Activated B cell treated with CpG ODN at 0.5 μM for 24 hours (primary cell): Measurements from ENCODE around the gene PIERCE2. TPM values are rescaled to one million over a fixed set of nuclear protein-coding genes. Genes with fewer than 3 reads are reported as not detected.

Experiments used
- ATAC-seq: fragments of 200-7000 bp; cut with Tn5 transposase; one replicate; pipeline ENCODE4 v1.10.0; 2021; ENCODE audit warnings: low read depth, mild to moderate bottlenecking, moderate library complexity
- CTCF ChIA-PET: fragments of 350-600 bp; sonication (Branson Sonifier 250); formaldehyde crosslinking; loops from one replicate; lab custom pipeline; 2021; ENCODE audit warnings: antibody characterized with exemption; lab: Charles Lee
- POLR2A ChIA-PET: fragments of 350-600 bp; sonication (Branson Sonifier 250); formaldehyde crosslinking; loops from one replicate; lab custom pipeline; 2021; ENCODE audit warnings: antibody characterized with exemption; lab: Charles Lee
- DNase-seq: peaks from one replicate; pipeline ENCODE4 v3.0.0; 2022
- H3K27ac Mint-ChIP-seq: one replicate; pipeline ENCODE4 v1.8.0; 2020; ENCODE audit warnings: mixed read lengths
- H3K27me3 Mint-ChIP-seq: one replicate; pipeline ENCODE4 v1.8.0; 2021; ENCODE audit warnings: mixed read lengths
- H3K36me3 Mint-ChIP-seq: one replicate; pipeline ENCODE4 v1.8.0; 2021; ENCODE audit warnings: low read depth, mixed read lengths
- H3K4me1 Mint-ChIP-seq: one replicate; pipeline ENCODE4 v1.8.0; 2021; ENCODE audit warnings: mixed read lengths
- H3K4me3 Mint-ChIP-seq: one replicate; pipeline ENCODE4 v1.8.0; 2020; ENCODE audit warnings: mild to moderate bottlenecking, mixed read lengths
- H3K9me3 Mint-ChIP-seq: one replicate; pipeline ENCODE4 v1.8.0; 2020; ENCODE audit warnings: mixed read lengths
- intact Hi-C: fragments of 100-400 bp; cut with micrococcal nuclease; formaldehyde crosslinking; loops from one replicate; pipeline ENCODE4 v1.15.1; 2024
- total RNA-seq: library from RNA; stranded (reverse); gene quantifications from 2 replicates; pipeline ENCODE4 v1.2.3, GENCODE V29; 2022
- TF ChIP-seq, protein P1 (sequence below): fragments of 200-600 bp; IDR thresholded peaks from one replicate; pipeline ENCODE4 v1.8.0; 2022; ENCODE audit warnings: antibody characterized with exemption, mild to moderate bottlenecking

Gene PIERCE2
- total RNA-seq, 1 donor from 2014 or later: 0.55 TPM

GRCh38 chr15:55366981-55367380 lies 41.3 kb upstream of the PIERCE2 start:
- Mint-ChIP-seq H3K27ac (no peak overlapping the region), H3K4me1 (no peaks in the 10 kb centered on the region), H3K4me3 (no peak overlapping the region), H3K27me3 (no peaks in the 10 kb centered on the region), H3K36me3 (peaks cover 49% of the 10 kb centered on the region), H3K9me3 (no peaks in the 10 kb centered on the region)
- ATAC-seq (no peak), DNase-seq (no peak)
- intact Hi-C loops: no loop called here
- ChIA-PET CTCF (no interaction called here), POLR2A (no interaction called here)
- TF ChIP-seq, protein P1, sequence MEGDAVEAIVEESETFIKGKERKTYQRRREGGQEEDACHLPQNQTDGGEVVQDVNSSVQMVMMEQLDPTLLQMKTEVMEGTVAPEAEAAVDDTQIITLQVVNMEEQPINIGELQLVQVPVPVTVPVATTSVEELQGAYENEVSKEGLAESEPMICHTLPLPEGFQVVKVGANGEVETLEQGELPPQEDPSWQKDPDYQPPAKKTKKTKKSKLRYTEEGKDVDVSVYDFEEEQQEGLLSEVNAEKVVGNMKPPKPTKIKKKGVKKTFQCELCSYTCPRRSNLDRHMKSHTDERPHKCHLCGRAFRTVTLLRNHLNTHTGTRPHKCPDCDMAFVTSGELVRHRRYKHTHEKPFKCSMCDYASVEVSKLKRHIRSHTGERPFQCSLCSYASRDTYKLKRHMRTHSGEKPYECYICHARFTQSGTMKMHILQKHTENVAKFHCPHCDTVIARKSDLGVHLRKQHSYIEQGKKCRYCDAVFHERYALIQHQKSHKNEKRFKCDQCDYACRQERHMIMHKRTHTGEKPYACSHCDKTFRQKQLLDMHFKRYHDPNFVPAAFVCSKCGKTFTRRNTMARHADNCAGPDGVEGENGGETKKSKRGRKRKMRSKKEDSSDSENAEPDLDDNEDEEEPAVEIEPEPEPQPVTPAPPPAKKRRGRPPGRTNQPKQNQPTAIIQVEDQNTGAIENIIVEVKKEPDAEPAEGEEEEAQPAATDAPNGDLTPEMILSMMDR: no peak

- TF ChIP-seq, protein P1: no peak
- ATAC-seq: no peak
- no peak overlapping the region for H3K27ac Mint-ChIP-seq
- intact Hi-C loops: no loop called here
- CTCF ChIA-PET: interaction anchor here (1.5 kb wide), 1 partner anchor 63 kb away, joined by 4 read pairs; no protein-coding TSS in a partner anchor
- H3K9me3 Mint-ChIP-seq: no peaks in the 10 kb centered on the region
- no peak overlapping the region for H3K4me3 Mint-ChIP-seq
- POLR2A ChIA-PET: no interaction called here
- peaks cover 12% of the 10 kb centered on the region for H3K4me1 Mint-ChIP-seq
- no peak for DNase-seq
- peaks cover 61% of the 10 kb centered on the region for H3K36me3 Mint-ChIP-seq
- no peaks in the 10 kb centered on the region for H3K27me3 Mint-ChIP-seq
These were observed 35.4 kb upstream of the PIERCE2 start for GRCh38 chr15:55372701-55373440.

DNA sequence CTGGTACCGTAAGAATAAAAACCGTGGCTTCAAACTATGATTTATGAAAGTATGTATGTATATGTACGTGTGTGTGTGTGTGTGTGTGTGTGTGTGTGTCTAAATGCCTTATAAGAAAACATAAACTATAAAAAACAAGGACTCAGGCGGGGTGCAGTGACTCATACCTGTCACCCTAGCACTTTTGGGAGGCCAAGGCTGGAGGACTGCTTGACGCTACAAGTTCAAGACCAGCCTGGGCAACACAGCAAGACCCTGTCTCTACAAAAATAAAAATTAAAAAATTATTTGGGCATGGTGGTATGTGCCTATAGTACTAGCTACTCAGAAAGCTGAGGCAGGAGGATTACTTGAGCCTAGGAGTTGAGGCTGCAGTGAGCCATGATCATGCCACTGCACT lies 29.2 kb upstream of the PIERCE2 start:
- CTCF ChIA-PET: no interaction called here
- intact Hi-C loops: no loop called here
- POLR2A ChIA-PET: no interaction called here

DNA sequence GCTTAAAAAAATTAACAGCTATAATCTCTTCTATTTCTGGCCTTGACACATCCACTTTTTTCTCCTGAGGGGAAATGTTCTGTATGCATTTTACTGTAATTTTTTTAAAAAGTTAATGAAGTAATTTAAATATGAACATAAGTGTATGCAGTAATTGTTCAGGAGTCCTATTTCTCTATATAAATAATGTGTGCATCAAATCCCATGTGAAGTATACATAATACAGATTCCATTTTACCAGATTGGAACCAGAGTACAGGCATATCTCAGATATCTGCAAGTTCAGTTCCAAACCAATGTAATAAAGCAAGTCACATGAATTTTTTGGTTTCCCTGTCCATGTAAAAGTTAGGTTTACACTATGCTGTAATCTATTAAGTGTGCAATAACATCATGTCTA lies 26.7 kb upstream of the PIERCE2 start:
- no peak overlapping the region for H3K4me3 Mint-ChIP-seq
- DNase-seq (no peak), ATAC-seq (no peak)
- TF ChIP-seq, protein P1: no peak
- no peaks in the 10 kb centered on the region for H3K9me3 Mint-ChIP-seq
- no peak overlapping the region for H3K27ac Mint-ChIP-seq
- H3K36me3 Mint-ChIP-seq: peaks cover 65% of the 10 kb centered on the region
- ChIA-PET POLR2A (no interaction called here), CTCF (no interaction called here)
- no peaks in the 10 kb centered on the region for H3K4me1 Mint-ChIP-seq
- intact Hi-C loops: no loop called here
- no peaks in the 10 kb centered on the region for H3K27me3 Mint-ChIP-seq

More for the DNA sequence above, 29.2 kb upstream of the PIERCE2 start:
- DNase-seq (no peak), ATAC-seq (no peak)
- Mint-ChIP-seq H3K36me3 (peaks cover 58% of the 10 kb centered on the region), H3K4me3 (no peak overlapping the region), H3K9me3 (no peaks in the 10 kb centered on the region), H3K27me3 (no peaks in the 10 kb centered on the region), H3K4me1 (no peaks in the 10 kb centered on the region), H3K27ac (no peak overlapping the region)
- TF ChIP-seq, protein P1: no peak

- Mint-ChIP-seq H3K27me3 (no peaks in the 10 kb centered on the region), H3K9me3 (no peaks in the 10 kb centered on the region), H3K4me1 (no peaks in the 10 kb centered on the region), H3K4me3 (no peak overlapping the region), H3K27ac (no peak overlapping the region), H3K36me3 (peaks cover 65% of the 10 kb centered on the region)
- POLR2A ChIA-PET: no interaction called here
- TF ChIP-seq, protein P1: no peak
- DNase-seq (no peak), ATAC-seq (no peak)
- CTCF ChIA-PET: no interaction called here
- intact Hi-C loops: no loop called here
These were observed 24.6 kb upstream of the PIERCE2 start for GRCh38 chr15:55383687-55384086.
